Prostate gland (tissue), 2 donors: ENCODE data around the gene IFNW1. TPM values are rescaled to one million over a fixed set of nuclear protein-coding genes. Genes with fewer than 3 reads are reported as not detected.

Source experiments
- DNase-seq: peaks from one replicate; pipeline ENCODE4 v3.0.0-alpha.2; 2019; ENCODE audit warnings: low spot score
- H3K27ac ChIP-seq, 2 donors: fragments of 200-600 bp; sonication (generic); 2 replicates each; pipeline ENCODE4 v1.5.1; 2017 to 2019
- H3K27me3 ChIP-seq: fragments of 200-600 bp; sonication (generic); replicated peaks from 2 replicates; pipeline ENCODE4 v1.5.1; 2019; ENCODE audit not compliant: insufficient read depth
- H3K36me3 ChIP-seq, 2 donors: fragments of 200-600 bp; sonication (generic); 1 replicate in 1 of 2; 2 replicates in 1 of 2; pipeline versions ENCODE4 v1.5.1 to v1.8.1; 2017 to 2019
- H3K4me1 ChIP-seq: fragments of 200-600 bp; sonication (generic); replicated peaks from 2 replicates; pipeline ENCODE4 v1.5.1; 2019
- H3K4me3 ChIP-seq, 2 donors: fragments of 200-600 bp; sonication (generic); 2 replicates each; pipeline ENCODE4 v1.5.1; 2017 to 2019
- H3K9me3 ChIP-seq: fragments of 200-600 bp; sonication (generic); 2 replicates; pipeline ENCODE4 v1.5.1; 2017
- POLR2A ChIP-seq: fragments of 450-650 bp; IDR thresholded peaks from one replicate; pipeline ENCODE4 v1.6.1; 2016; ENCODE audit warnings: antibody characterized with exemption, mild to moderate bottlenecking
- POLR2AphosphoS5 ChIP-seq: sonication (generic); formaldehyde crosslinking; IDR thresholded peaks from one replicate; pipeline ENCODE4 v1.6.1; 2017; ENCODE audit warnings: antibody characterized with exemption
- WGBS: methylation state at CpG from one replicate; pipeline ENCODE4 v1.1.5; 2018; 5-methylcytosine and 5-hydroxymethylcytosine counted together
- intact Hi-C: fragments of 100-400 bp; cut with DNase I; formaldehyde crosslinking; loops from one replicate; pipeline ENCODE4 v1.14.2; 2022
- total RNA-seq, 2 donors: library from RNA; depleted of rRNA; stranded (reverse); fragments of >200 nt; gene quantifications; one replicate each; pipeline ENCODE4 v1.1.0, GENCODE V29; 2016
- TF ChIP-seq, protein P1 (sequence below), 4 experiments: fragments of 200-600 bp in 2 of 4; fragments of 450-650 bp in 2 of 4; sonication (generic) in 2 of 4; IDR thresholded peaks; 1 replicate in 3 of 4; 2 replicates in 1 of 4; pipeline ENCODE4 v1.5.1; 2016 to 2019; ENCODE audit warnings: antibody characterized with exemption in 4 of 4, mild to moderate bottlenecking in 2 of 4, moderate library complexity in 2 of 4

IFNW1 gene
- total RNA-seq, 2 donors from 2014 or later: not detected

- Histone ChIP-seq H3K4me3 (no peak overlapping the region), H3K4me1 (no peaks in the 10 kb centered on the region), H3K27ac (no peak overlapping the region), H3K27me3 (no peaks in the 10 kb centered on the region), H3K36me3 (no peaks in the 10 kb centered on the region), H3K9me3 (no peaks in the 10 kb centered on the region)
- WGBS: 25% methylated on average over 4 of the region's 4 CpGs
- peak; percentile 25 for DNase-seq
- TF ChIP-seq, protein P1, sequence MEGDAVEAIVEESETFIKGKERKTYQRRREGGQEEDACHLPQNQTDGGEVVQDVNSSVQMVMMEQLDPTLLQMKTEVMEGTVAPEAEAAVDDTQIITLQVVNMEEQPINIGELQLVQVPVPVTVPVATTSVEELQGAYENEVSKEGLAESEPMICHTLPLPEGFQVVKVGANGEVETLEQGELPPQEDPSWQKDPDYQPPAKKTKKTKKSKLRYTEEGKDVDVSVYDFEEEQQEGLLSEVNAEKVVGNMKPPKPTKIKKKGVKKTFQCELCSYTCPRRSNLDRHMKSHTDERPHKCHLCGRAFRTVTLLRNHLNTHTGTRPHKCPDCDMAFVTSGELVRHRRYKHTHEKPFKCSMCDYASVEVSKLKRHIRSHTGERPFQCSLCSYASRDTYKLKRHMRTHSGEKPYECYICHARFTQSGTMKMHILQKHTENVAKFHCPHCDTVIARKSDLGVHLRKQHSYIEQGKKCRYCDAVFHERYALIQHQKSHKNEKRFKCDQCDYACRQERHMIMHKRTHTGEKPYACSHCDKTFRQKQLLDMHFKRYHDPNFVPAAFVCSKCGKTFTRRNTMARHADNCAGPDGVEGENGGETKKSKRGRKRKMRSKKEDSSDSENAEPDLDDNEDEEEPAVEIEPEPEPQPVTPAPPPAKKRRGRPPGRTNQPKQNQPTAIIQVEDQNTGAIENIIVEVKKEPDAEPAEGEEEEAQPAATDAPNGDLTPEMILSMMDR (IDR thresholded peaks at IDR 0.05): peak; percentile 57 to 79 (median 74)
- no peak for TF ChIP-seq POLR2AphosphoS5
- intact Hi-C loops: loop anchor here (2.0 to 10.0 kb wide), 4 partner anchors 169 to 1184 kb away; no protein-coding TSS in a partner anchor
These were observed 30.7 kb downstream of the IFNW1 start for GRCh38 chr9:21110708-21111576.

GRCh38 chr9:21104787-21105186 lies 36.8 kb downstream of the IFNW1 start:
- Histone ChIP-seq H3K27ac (no peak overlapping the region), H3K27me3 (no peaks in the 10 kb centered on the region), H3K4me3 (no peak overlapping the region), H3K4me1 (no peaks in the 10 kb centered on the region), H3K36me3 (no peaks in the 10 kb centered on the region), H3K9me3 (no peaks in the 10 kb centered on the region)
- DNase-seq: no peak
- no peak for TF ChIP-seq POLR2A
- TF ChIP-seq, protein P1 (IDR thresholded peaks at IDR 0.05): no peak
- 68% methylated on average over 1 of the region's 1 CpG for WGBS
- intact Hi-C loops: no loop called here

DNA sequence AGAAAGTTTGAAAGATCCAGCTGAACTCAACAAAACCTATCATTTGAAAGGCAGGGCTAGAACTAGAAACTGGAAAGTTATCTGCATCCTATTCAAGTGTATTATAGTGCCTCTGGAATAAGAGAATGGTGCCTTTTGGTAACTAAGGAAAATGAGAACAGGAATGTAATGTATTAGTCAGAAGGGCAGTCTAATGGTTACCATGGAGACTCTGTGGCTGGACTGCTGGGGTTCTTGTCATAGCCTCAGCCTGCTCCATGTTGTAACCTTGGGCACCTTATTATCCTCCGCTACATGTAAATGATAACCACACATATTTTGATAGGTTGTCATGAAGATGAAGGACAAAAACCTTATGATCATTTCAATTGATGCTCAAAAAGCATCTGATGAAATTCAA lies 39.3 kb downstream of the IFNW1 start:
- H3K4me1 ChIP-seq: no peaks in the 10 kb centered on the region
- 97% methylated on average over 1 of the region's 1 CpG for WGBS
- no peaks in the 10 kb centered on the region for H3K36me3 ChIP-seq
- TF ChIP-seq, protein P1 (IDR thresholded peaks at IDR 0.05): no peak
- no peak for TF ChIP-seq POLR2A
- TF ChIP-seq POLR2AphosphoS5: no peak
- DNase-seq: no peak
- no peaks in the 10 kb centered on the region for H3K27me3 ChIP-seq
- intact Hi-C loops: no loop called here
- no peak overlapping the region for H3K4me3 ChIP-seq
- no peaks in the 10 kb centered on the region for H3K9me3 ChIP-seq
- H3K27ac ChIP-seq: no peak overlapping the region

DNA sequence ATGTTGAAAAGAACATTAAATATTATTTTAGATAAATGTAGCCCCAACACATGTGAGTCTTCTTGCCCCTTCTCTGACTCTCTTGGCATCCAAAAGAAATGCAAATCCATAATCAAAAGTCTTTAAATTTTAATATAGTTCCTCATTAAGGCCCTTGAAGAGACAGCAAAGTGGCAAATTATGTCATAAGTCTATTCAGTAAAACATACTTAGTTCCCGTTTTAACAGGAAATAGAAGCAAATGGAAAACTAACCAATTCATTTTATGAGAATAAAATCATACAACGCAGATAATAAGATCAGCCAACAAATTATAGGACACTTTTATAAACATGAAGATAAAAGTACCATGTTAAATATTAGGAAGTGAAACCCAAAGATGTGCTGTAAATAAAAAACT lies 43.8 kb downstream of the IFNW1 start:
- no peak for DNase-seq
- no peak overlapping the region for H3K4me3 ChIP-seq
- H3K27me3 ChIP-seq: no peaks in the 10 kb centered on the region
- intact Hi-C loops: loop anchor here (10.0 kb wide), 2 partner anchors 113 to 473 kb away; partner anchors contain the start of gene MLLT3
- TF ChIP-seq, protein P1 (IDR thresholded peaks at IDR 0.05): no peak
- TF ChIP-seq POLR2A: no peak
- no peak for TF ChIP-seq POLR2AphosphoS5
- H3K4me1 ChIP-seq: no peaks in the 10 kb centered on the region
- WGBS: 73% methylated on average over 2 of the region's 2 CpGs
- no peaks in the 10 kb centered on the region for H3K36me3 ChIP-seq
- H3K9me3 ChIP-seq: no peaks in the 10 kb centered on the region
- H3K27ac ChIP-seq: no peak overlapping the region

GRCh38 chr9:21096901-21097255 lies 44.8 kb downstream of the IFNW1 start:
- intact Hi-C loops: loop anchor here (10.0 kb wide), 2 partner anchors 112 to 472 kb away; partner anchors contain the start of gene MLLT3
- TF ChIP-seq POLR2AphosphoS5: no peak
- TF ChIP-seq, protein P1 (IDR thresholded peaks at IDR 0.05): no peak
- TF ChIP-seq POLR2A: no peak
- no peaks in the 10 kb centered on the region for H3K27me3 ChIP-seq
- H3K36me3 ChIP-seq: no peaks in the 10 kb centered on the region
- no peak for DNase-seq
- H3K4me3 ChIP-seq: no peak overlapping the region
- H3K27ac ChIP-seq: peak overlapping the region in 1 of 2 donors; percentile 42
- 32% methylated on average over 2 of the region's 2 CpGs for WGBS
- H3K9me3 ChIP-seq: no peaks in the 10 kb centered on the region
- no peaks in the 10 kb centered on the region for H3K4me1 ChIP-seq
